ENCODE results near the gene AKAP6.
A peak's percentile ranks its signal among the peaks of the same experiment; 100 is the strongest.
"Not testable (repeated sequence)": the region's sequence is repeated elsewhere in the genome, so short reads cannot be mapped to it uniquely, and the experiment has no call there.

AKAP6 gene

GRCh38 chr14:32546246-32546645 lies 217.1 kb downstream of the AKAP6 start:
- DNase-seq, result no peak

DNA sequence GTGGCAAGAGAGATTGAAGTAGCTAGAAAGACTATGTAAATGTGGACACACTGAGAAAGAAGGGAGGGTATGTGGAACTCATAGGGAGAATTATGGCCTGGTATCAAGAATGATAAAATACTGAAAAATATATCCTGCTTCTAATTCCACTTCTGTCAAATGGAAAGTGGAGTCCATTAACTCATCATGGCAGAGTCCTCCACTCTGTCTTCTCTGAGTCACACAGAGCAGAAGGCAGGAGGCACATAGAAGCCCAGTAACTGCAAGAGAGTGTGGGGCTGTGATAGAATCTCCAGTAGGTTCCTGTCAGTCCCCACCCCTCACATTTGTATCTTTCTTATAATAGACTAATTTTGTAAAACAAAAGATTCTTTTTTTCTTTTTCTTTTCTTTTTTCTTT lies 223.7 kb downstream of the AKAP6 start:
- no peak for DNase-seq

- no peak for DNase-seq
Observed at GRCh38 chr14:32559048-32559447, 229.9 kb downstream of the AKAP6 start.

DNA sequence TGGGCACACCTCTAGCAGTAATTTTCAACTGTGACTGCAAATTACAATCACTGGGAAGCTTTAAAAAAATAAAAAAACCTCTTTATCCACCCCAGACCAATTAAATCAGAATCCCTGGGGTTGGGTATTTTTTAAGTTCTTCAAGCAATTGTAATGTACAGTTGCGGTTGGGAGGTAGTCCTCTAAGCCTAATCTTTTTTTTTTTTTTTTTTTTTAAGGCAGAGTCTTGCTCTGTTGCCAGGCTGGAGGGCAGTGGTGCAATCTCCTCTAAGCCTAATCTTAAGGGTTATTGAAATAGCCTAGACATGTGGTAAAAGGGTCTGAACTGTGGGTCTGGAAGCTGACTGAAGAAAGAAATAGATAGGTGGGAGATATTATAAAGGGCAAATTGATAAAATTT lies 230.5 kb downstream of the AKAP6 start:
- no peak for DNase-seq

DNA sequence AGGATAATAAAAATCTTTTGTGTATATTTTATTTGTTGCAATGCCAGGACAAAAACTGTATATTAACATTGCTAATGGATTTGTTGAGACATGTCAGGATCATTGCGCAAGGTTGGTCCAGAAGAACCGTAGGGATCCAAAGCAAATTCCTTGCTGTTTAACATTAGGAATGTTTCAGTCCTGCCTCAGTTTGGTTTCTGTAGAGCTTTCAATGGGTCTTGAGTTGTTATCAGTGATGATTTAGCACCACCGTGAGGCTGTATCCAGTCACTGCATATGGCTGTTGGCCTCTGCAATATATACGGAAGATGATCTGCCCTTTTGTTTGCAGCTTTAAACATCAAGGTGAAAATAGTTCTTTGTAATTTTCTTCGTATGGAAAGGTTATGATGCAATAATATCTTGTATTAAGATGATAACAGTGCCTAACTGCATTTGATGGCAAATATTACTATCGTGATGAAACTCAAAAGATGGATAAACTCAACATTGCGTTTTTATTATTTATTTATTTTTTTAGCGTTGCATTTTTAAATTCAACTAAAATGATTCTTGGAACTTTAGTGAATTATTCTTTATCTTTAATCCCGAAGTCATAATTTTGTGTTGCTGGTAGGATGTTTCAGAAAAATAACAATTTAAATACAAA lies 231.2 kb downstream of the AKAP6 start:
- DNase-seq, result peak in 1 of 2 donors; percentile 33

GRCh38 chr14:32561520-32561919 lies 232.4 kb downstream of the AKAP6 start:
- DNase-seq, result no peak

GRCh38 chr14:32564596-32564995 lies 235.5 kb downstream of the AKAP6 start:
- peak in 1 of 2 donors; percentile 4 for DNase-seq

DNA sequence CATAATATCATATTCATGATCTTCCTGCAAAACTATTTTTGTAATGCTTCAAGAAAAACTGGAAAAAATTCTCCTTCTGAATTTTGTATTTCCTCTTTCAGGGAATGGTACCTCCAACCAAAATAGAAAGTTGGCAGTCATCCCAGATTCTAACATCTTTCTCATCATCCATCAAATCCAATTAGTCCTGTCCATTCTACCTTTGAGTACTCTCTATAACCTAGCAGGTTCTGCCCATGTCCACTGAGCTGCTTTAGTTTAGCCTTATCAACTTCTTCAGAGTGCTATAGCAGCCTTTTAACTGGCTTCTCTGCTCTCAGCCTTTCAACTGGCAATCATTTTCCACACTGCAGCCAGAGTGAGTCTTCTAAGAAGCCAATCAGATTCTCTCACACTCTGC lies 236.2 kb downstream of the AKAP6 start:
- DNase-seq, result no peak

- no peak for DNase-seq
Observed at GRCh38 chr14:32567543-32568384, 238.7 kb downstream of the AKAP6 start.

- DNase-seq, result no peak
Observed at GRCh38 chr14:32571551-32571950, 242.5 kb downstream of the AKAP6 start.

DNA sequence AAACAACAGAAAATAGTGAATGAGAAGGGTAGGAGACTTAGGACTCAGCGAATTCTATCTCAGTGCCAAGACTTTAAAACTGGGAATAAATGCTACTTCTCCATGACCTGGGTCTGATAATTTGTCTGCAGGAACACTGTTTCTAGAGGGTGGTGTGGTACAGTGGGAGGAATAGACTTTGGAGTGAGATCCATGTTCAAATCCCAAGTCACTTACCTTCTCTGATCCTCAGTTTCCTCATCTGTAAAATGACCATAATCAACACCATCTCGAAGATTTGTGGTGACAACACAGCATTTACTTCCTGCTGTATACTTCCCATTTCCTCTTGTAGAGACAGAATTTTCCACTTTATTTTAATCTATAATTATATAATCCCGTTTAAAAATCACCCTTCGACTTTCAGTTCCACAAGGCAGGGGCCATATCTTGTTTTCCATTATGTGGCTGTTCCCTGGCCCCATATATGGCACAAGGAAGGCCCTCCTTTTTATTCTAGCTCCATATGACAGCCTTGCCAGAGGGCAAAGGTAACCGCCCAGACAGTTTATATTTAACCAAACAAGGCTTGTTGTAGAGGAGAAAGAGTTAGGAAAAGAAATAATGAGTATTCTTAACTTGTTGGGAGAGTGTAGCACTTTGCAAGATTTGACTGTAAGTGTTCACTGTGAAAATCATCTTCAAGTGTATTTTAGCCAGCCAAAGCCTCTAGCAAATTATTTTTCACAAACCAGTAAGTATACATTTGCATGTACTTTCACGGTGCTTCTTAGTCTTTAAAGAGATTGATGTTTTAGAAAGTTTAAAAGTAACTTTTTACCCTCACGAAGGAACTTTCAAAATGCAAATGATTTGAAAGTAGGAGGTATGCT lies 243.1 kb downstream of the AKAP6 start:
- no peak for DNase-seq

DNA sequence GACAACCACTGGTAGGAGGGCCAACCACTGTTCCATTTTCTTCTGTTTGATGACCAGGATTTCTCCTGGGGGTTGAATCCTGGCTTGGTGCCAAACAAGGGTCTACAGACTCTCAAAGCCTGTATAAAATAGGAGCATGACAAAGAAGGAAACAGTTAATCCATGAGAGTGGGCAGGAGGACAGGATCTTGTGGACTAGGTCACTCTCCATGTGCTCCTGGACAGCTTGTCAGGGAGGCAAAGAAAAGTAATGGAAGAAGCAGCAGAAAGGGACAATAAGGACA lies 243.7 kb downstream of the AKAP6 start:
- DNase-seq, result no peak

GRCh38 chr14:32574269-32574668 lies 245.2 kb downstream of the AKAP6 start:
- DNase-seq, result no peak

DNA sequence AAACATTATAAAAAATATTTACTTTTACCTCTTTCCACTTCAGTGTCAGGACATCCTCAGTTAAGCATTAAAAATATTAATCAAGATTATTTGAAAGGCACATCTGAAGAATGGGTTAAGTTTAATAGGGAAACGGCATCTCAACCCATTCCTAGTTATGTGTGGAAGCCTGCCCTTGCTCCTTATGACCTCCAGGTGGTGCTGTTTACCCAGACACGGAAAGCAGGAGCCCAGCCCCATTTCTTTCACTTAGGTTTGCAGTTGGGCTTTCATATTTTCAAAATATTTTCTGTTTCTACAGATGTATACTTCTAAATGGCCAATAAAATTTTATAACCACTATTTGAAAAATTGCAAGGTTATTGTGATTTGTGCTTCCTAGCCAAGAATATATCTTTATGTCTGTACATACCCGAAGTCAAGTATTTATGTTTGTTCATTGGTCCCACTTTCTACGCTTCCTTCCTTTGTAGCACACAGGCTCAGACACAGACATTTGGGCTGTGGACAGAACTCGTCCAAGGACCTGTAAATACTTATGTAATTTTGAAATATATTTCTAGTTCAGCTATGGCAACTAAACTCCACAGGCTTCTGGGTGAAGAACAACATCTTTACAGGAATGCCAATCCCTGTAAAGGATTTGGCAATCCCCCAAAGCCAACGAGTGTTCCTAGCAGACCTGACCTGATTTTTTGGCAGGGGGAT lies 247.1 kb downstream of the AKAP6 start:
- peak; percentile 19 to 48 for DNase-seq

- no peak for DNase-seq
Observed at GRCh38 chr14:32576977-32577376, 247.9 kb downstream of the AKAP6 start.

DNA sequence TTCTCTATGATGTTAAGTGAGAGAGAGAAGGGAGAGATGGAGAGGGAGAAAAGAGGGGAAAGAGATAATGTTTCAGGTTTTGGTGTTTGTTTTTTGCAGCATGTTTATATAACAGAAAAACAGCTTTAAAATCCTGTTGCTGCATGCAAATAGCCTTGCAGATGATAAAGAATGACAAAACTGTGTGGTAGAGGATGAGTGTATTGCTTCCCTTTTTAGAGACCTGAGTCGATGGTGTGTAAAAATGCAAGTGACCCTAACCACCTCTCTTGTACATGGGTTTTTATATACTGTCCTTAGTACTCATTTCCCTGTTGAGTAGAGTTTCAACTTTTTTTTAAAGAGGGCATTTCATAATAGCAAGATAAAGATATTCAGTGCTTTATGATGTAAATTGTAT lies 249.1 kb downstream of the AKAP6 start:
- DNase-seq, result no peak

DNA sequence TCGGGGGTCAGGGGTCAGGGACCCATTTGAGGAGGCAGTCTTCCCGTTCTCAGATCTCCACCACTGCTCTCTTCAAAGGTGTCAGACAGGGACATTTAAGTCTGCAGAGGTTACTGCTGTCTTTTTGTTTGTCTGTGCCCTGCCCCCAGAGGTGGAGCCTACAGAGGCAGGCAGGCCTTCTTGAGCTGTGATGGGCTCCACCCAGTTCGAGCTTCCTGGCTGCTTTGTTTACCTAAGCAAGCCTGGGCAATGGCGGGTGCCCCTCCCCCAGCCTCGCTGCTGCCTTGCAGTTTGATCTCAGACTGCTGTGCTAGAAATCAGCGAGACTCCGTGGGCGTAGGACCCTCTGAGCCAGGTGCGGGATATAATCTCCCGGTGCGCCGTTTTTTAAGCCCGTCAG lies 254.3 kb downstream of the AKAP6 start:
- DNase-seq, result not testable (repeated sequence)

- DNase-seq, result no peak
Observed at GRCh38 chr14:32584079-32584478, 255.0 kb downstream of the AKAP6 start.

DNA sequence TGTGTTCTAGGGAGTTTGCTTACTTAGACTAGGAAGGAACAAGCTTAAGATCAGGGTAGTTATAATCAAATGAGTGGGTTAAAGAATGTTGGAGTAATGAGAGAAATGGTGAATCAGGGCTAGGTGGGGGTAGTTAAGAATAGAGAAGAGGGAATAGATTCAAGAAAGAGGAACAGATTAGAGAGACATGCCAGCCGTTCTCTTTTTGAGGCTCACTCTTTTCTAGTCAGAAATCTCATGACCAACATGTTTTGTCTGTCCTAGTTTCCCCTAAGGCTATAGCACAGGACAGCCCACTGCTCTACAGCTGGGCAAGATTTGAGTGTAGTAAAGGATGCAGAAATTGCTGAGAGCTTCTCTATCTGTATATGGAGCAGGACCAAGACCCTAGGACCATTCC lies 258.4 kb downstream of the AKAP6 start:
- no peak for DNase-seq

GRCh38 chr14:32588448-32589320 lies 259.6 kb downstream of the AKAP6 start:
- no peak for DNase-seq

GRCh38 chr14:32590157-32590556 lies 261.1 kb downstream of the AKAP6 start:
- no peak for DNase-seq

Data from CD4-positive, alpha-beta T cell treated with Interleukin-4 for 1 hour (primary cell).